ENCODE measurements around the gene P2RY8. TPM values are rescaled to one million over a fixed set of nuclear protein-coding genes. Genes with fewer than 3 reads are reported as not detected.
A peak's percentile ranks its signal among the peaks of the same experiment; 100 is the strongest.
"Not testable (repeated sequence)": the region's sequence is repeated elsewhere in the genome, so short reads cannot be mapped to it uniquely, and the experiment has no call there.

P2RY8 gene
- total RNA-seq, 2 experiments from 2014 or later, result 27.5 to 28.3 TPM

DNA sequence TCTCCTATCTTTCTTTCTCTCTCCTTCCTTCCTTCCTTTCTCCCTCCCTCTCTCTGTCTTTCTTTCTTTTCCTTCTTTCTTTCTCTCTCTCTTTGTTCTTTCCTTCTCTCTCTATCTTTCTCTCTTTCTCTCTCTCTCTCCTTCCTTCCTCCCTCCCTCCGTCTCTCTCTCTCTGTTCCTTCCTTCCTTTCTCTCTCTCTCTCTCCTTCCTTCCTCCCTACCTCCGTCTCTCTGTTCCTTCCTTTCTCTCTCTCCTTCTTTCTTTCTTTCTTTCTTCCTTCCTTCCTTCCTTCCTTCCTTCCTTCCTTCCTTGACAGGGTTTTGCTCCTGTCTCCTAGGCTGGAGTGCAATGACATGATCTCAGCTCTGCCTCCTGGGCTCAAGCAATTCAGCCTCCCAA lies 24.2 kb upstream of the P2RY8 start:
- Mint-ChIP-seq H3K27ac (no peak overlapping the region), H3K4me1 (ENCODE audit: low read depth) (peaks cover 33% of the 10 kb centered on the region), H3K36me3 (ENCODE audit: low read depth) (no peaks in the 10 kb centered on the region), H3K9me3 (no peaks in the 10 kb centered on the region), H3K27me3 (no peaks in the 10 kb centered on the region), H3K4me3 (no peak overlapping the region)
- TF ChIP-seq CTCF (IDR thresholded peaks at IDR 0.05), result no peak
- intact Hi-C loops (cut with micrococcal nuclease), result no loop called here
- DNase-seq, result no peak
- no peak for ATAC-seq
- POLR2A ChIA-PET, result no interaction called here
- CTCF ChIA-PET, result no interaction called here

DNA sequence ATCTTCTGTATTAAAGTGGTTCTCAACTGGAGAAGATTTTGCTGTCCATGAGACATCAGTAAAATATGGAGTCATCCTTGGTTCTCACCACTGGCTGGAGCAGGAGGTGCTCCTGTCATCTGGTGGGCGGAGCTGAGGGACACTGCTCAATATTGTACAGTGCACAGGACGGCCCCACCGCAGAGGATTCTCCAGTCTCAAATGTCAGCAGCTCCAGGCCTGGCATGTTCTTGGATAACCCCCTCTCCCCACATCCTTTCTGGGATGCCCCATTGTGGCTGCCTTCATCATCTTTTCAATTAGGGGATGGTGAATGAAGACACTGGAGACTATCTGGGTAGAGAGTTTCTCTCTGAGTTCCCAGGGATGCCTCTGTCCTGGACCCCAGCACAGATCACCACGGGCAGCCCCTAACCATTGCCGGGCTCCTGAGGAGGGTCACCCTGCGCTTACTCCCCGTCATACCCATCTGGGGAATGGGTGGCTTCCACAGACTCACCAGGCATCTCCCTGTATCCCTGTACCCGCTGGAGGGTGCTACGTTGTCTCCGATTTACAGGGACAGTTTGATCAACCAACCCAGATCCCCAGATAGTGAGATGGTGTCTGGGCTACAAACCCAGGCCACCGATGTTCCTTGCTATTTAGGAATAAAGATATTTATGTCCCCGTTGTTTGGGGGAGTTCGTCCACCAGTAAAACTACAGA lies 21.9 kb upstream of the P2RY8 start:
- no peak for TF ChIP-seq CTCF (IDR thresholded peaks at IDR 0.05)
- no peak overlapping the region for H3K4me3 Mint-ChIP-seq
- intact Hi-C loops (cut with micrococcal nuclease), result no loop called here
- DNase-seq (no peak), ATAC-seq (no peak)
- H3K9me3 Mint-ChIP-seq, result peaks cover 7% of the 10 kb centered on the region
- H3K4me1 Mint-ChIP-seq (ENCODE audit: low read depth), result peaks cover 35% of the 10 kb centered on the region
- H3K27me3 Mint-ChIP-seq, result no peaks in the 10 kb centered on the region
- H3K27ac Mint-ChIP-seq, result no peak overlapping the region
- ChIA-PET CTCF (no interaction called here), POLR2A (no interaction called here)
- peaks cover 3% of the 10 kb centered on the region for H3K36me3 Mint-ChIP-seq (ENCODE audit: low read depth)

DNA sequence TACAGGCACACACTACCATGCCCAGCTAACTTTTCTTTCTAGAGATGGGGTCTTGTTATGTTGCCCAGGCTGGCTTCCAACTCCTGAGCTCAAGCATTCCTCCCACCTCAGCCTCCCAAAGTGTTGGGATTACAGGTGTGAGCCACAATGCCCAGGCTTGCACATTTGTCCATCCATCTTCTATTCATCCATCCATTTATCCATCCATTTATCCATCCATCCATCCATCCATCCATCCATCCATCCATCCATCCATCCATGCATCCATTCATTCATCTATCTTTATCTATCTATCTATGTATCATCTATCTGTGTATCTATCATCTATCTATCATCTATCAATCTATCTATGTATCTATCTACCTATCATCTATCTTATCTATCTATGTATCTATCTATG lies 20.5 kb upstream of the P2RY8 start:
- H3K36me3 Mint-ChIP-seq (ENCODE audit: low read depth); CTCF ChIA-PET; H3K4me3 Mint-ChIP-seq; H3K27ac Mint-ChIP-seq; intact Hi-C loops (cut with micrococcal nuclease); POLR2A ChIA-PET; ATAC-seq; DNase-seq; H3K27me3 Mint-ChIP-seq: not testable (repeated sequence)
- Mint-ChIP-seq H3K9me3 (peaks cover 11% of the 10 kb centered on the region), H3K4me1 (ENCODE audit: low read depth) (peaks cover 40% of the 10 kb centered on the region)

DNA sequence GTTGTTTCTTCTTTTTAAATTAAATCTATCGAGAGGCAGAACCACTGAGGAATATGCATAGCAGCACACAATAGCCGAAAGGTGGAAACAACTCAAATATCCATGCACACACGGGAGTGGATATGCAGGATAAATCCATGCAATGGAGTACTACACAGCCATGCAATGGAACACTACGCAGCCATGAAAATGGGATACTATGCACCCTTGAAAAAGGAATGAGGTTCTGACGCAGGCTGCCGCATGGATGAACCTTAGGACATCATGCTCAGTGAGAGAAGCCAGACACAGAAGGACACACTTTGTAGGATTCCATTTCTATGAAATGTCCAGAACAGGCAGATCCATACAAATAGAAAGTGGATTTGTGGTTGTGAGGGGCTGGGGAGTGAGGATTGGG lies 18.4 kb upstream of the P2RY8 start:
- peaks cover 41% of the 10 kb centered on the region for H3K4me1 Mint-ChIP-seq (ENCODE audit: low read depth)
- ATAC-seq (no peak), DNase-seq (no peak)
- ChIA-PET POLR2A (no interaction called here), CTCF (no interaction called here)
- H3K27ac Mint-ChIP-seq, result peak overlapping the region; percentile 86
- H3K4me3 Mint-ChIP-seq, result no peak overlapping the region
- intact Hi-C loops (cut with micrococcal nuclease), result no loop called here
- H3K9me3 Mint-ChIP-seq, result peaks cover 16% of the 10 kb centered on the region
- H3K36me3 Mint-ChIP-seq (ENCODE audit: low read depth), result peaks cover 9% of the 10 kb centered on the region
- no peak for TF ChIP-seq CTCF (IDR thresholded peaks at IDR 0.05)
- H3K27me3 Mint-ChIP-seq, result no peaks in the 10 kb centered on the region

DNA sequence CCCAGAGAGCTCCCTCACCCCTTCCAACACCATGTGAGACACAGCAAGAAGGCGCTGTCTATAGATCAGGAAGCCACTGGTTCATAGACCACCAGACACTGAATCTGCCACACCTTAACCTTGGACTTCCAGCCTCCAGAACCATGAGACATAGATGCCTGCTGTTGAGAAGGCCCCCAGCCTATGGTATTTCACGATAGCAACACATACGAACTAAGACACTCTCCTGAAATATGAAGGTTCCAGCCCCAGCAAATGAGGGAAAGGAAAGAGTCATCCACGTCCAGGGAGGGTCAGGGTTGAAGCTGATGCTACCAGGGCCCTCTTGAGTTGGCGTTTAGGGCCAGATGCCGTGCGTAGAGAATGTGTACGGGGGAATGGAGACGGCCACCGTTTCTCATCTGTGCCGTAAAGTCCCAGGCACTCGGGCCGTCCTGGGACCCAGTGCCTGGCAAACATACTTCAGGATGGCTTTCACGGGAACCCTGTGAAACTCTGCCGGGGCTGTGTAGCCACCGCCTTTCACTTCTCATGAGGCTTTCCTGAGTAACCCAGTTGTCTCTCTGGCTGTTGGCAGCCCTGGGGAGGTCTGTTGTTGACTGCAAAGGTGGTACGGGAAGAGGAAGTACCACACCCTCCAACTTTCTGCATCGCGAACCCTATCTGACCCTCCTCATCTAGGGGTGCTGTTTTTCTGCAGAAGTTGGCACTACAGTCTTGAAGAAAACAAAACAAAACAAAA lies 17.7 kb upstream of the P2RY8 start:
- peak; percentile 48 for ATAC-seq
- no peak for TF ChIP-seq CTCF (IDR thresholded peaks at IDR 0.05)
- CTCF ChIA-PET, result no interaction called here
- H3K9me3 Mint-ChIP-seq, result peaks cover 16% of the 10 kb centered on the region
- peak overlapping the region; percentile 86 for H3K27ac Mint-ChIP-seq
- POLR2A ChIA-PET, result no interaction called here
- peak overlapping the region; percentile 9 for H3K4me3 Mint-ChIP-seq
- peak; percentile 29 for DNase-seq
- H3K36me3 Mint-ChIP-seq (ENCODE audit: low read depth), result peaks cover 9% of the 10 kb centered on the region
- H3K27me3 Mint-ChIP-seq, result no peaks in the 10 kb centered on the region
- intact Hi-C loops (cut with micrococcal nuclease), result no loop called here
- peaks cover 42% of the 10 kb centered on the region for H3K4me1 Mint-ChIP-seq (ENCODE audit: low read depth)

Measured in activated CD8-positive, alpha-beta T cell treated with anti-CD3 and anti-CD28 coated beads for 36 hours (primary cell).